ENCODE measurements around the gene FBXO3. TPM values are rescaled to one million over a fixed set of nuclear protein-coding genes. Genes with fewer than 3 reads are reported as not detected.
"Not testable (repeated sequence)": the region's sequence is repeated elsewhere in the genome, so short reads cannot be mapped to it uniquely, and the experiment has no call there.

The FBXO3 gene
- total RNA-seq, 1 experiment from 2014 or later, result 27.2 TPM

- H3K4me1 ChIP-seq (ENCODE audit: control insufficient read depth in 1 of 2, insufficient read depth in 2 of 2, low read length in 2 of 2), result peaks cover 7 to 16% of the 10 kb centered on the region in 2 experiments
- peaks cover 80% of the 10 kb centered on the region for H3K79me2 ChIP-seq (ENCODE audit: insufficient read depth, low read length)
- intact Hi-C loops (cut with micrococcal nuclease), result no loop called here
- no peaks in the 10 kb centered on the region for H4K20me1 ChIP-seq (ENCODE audit: insufficient read depth)
- no peak overlapping the region for H3K9ac ChIP-seq (ENCODE audit: low read length)
- H3K27ac ChIP-seq (ENCODE audit: low read depth, low read length), result no peak overlapping the region
- ChIA-PET CTCF (interaction anchor here (0.6 kb wide), 1 partner anchor 12 kb away, joined by 3 read pairs; no protein-coding TSS in a partner anchor), POLR2A (no interaction called here), RAD21 (ENCODE audit: low non-redundant PET in 1 of 2, low total read pairs in 2 of 2, uncharacterized antibody in 2 of 2, unreplicated experiment in 2 of 2) (no interaction called here)
- no peak overlapping the region for H3K4me3 ChIP-seq (replicated peaks in 1 of 2; ENCODE audit: low read depth in 1 of 2, low read length in 2 of 2)
- no peak for DNase-seq (ENCODE audit: low read depth, low spot score)
- ATAC-seq, result no peak
- TF ChIP-seq SRF (IDR thresholded peaks at IDR 0.05; ENCODE audit: low read depth), result no peak
- TF ChIP-seq EGR1 (IDR thresholded peaks at IDR 0.05; ENCODE audit: low read depth), result no peak
- TF ChIP-seq ZFX (IDR thresholded peaks at IDR 0.05), result no peak
- no peaks in the 10 kb centered on the region for H3K27me3 ChIP-seq (ENCODE audit: insufficient read depth, low read length)
- BruUV-seq (replicated peaks), result no TSS peak
- no peak overlapping the region for H2AFZ ChIP-seq (ENCODE audit: low read depth, low read length, poor library complexity, severe bottlenecking)
- H3K9me3 ChIP-seq (ENCODE audit: control insufficient read depth in 1 of 2, insufficient read depth in 1 of 2, low read depth in 1 of 2, low read length in 2 of 2), result no peaks in the 10 kb centered on the region
- peaks cover 0 to 10% of the 10 kb centered on the region in 2 experiments; a peak in 1 of 4 replicates for H3K36me3 ChIP-seq (ENCODE audit: control insufficient read depth in 1 of 2, insufficient read depth in 2 of 2, low read length in 2 of 2)
- H3K4me2 ChIP-seq (ENCODE audit: low read length), result no peak overlapping the region
- H3K9me2 ChIP-seq (ENCODE audit: insufficient read depth), result no peaks in the 10 kb centered on the region
These were observed 43.6 kb downstream of the FBXO3 start for GRCh38 chr11:33730716-33731115.

GRCh38 chr11:33729072-33729664 is 45.2 kb downstream of the FBXO3 start:
- Histone ChIP-seq H3K79me2 (ENCODE audit: insufficient read depth, low read length) (peaks cover 80% of the 10 kb centered on the region), H3K4me1 (ENCODE audit: control insufficient read depth in 1 of 2, insufficient read depth in 2 of 2, low read length in 2 of 2) (peaks cover 13 to 20% of the 10 kb centered on the region in 2 experiments), H3K36me3 (ENCODE audit: control insufficient read depth in 1 of 2, insufficient read depth in 2 of 2, low read length in 2 of 2) (peaks cover 0 to 10% of the 10 kb centered on the region in 2 experiments; a peak in 1 of 4 replicates)
- H3K27me3 ChIP-seq (ENCODE audit: insufficient read depth, low read length); DNase-seq (ENCODE audit: low read depth, low spot score); H3K9me2 ChIP-seq (ENCODE audit: insufficient read depth); H3K9me3 ChIP-seq (ENCODE audit: control insufficient read depth in 1 of 2, insufficient read depth in 1 of 2, low read depth in 1 of 2, low read length in 2 of 2); ATAC-seq; H2AFZ ChIP-seq (ENCODE audit: low read depth, low read length, poor library complexity, severe bottlenecking); BruUV-seq (replicated peaks); CTCF ChIA-PET; POLR2A ChIA-PET; H3K9ac ChIP-seq (ENCODE audit: low read length); H3K27ac ChIP-seq (ENCODE audit: low read depth, low read length); intact Hi-C loops (cut with micrococcal nuclease); H4K20me1 ChIP-seq (ENCODE audit: insufficient read depth); H3K4me2 ChIP-seq (ENCODE audit: low read length); H3K4me3 ChIP-seq (replicated peaks in 1 of 2; ENCODE audit: low read depth in 1 of 2, low read length in 2 of 2); RAD21 ChIA-PET (ENCODE audit: low non-redundant PET in 1 of 2, low total read pairs in 2 of 2, uncharacterized antibody in 2 of 2, unreplicated experiment in 2 of 2): not testable (repeated sequence)

- H3K9me2 ChIP-seq (ENCODE audit: insufficient read depth); DNase-seq (ENCODE audit: low read depth, low spot score); H3K4me3 ChIP-seq (replicated peaks in 1 of 2; ENCODE audit: low read depth in 1 of 2, low read length in 2 of 2); H2AFZ ChIP-seq (ENCODE audit: low read depth, low read length, poor library complexity, severe bottlenecking); RAD21 ChIA-PET (ENCODE audit: low non-redundant PET in 1 of 2, low total read pairs in 2 of 2, uncharacterized antibody in 2 of 2, unreplicated experiment in 2 of 2); ATAC-seq; intact Hi-C loops (cut with micrococcal nuclease); H3K9me3 ChIP-seq (ENCODE audit: control insufficient read depth in 1 of 2, insufficient read depth in 1 of 2, low read depth in 1 of 2, low read length in 2 of 2); H3K27ac ChIP-seq (ENCODE audit: low read depth, low read length); H3K27me3 ChIP-seq (ENCODE audit: insufficient read depth, low read length); H4K20me1 ChIP-seq (ENCODE audit: insufficient read depth); H3K9ac ChIP-seq (ENCODE audit: low read length); H3K4me2 ChIP-seq (ENCODE audit: low read length); CTCF ChIA-PET: not testable (repeated sequence)
- H3K4me1 ChIP-seq (ENCODE audit: control insufficient read depth in 1 of 2, insufficient read depth in 2 of 2, low read length in 2 of 2), result peaks cover 30 to 34% of the 10 kb centered on the region in 2 experiments
- peaks cover 80% of the 10 kb centered on the region for H3K79me2 ChIP-seq (ENCODE audit: insufficient read depth, low read length)
- POLR2A ChIA-PET, result interaction anchor here (0.8 to 1.7 kb wide), 2 partner anchors 9 to 10 kb away, joined by 3 to 4 read pairs; partner anchors contain the start of gene CD59
- peaks cover 0 to 10% of the 10 kb centered on the region in 2 experiments; a peak in 1 of 4 replicates for H3K36me3 ChIP-seq (ENCODE audit: control insufficient read depth in 1 of 2, insufficient read depth in 2 of 2, low read length in 2 of 2)
- BruUV-seq (replicated peaks), result TSS peak; percentile 2
These were observed 46.8 kb downstream of the FBXO3 start for GRCh38 chr11:33727539-33727938.
